Cardiac fibroblast (primary cell): ENCODE data around the gene LEUTX.

Experiments used
- DNase-seq, 2 donors: peaks; one replicate each; pipeline versions ENCODE4 v3.0.0 to v3.0.0-alpha.2; 2010; ENCODE audit warnings: low read depth in 2 of 2
- H3K4me3 ChIP-seq, 2 donors: replicated peaks in 1 of 2; 1 replicate in 1 of 2; 2 replicates in 1 of 2; pipeline ENCODE4 v1.5.1; 2011; ENCODE audit warnings: low read depth in 2 of 2, low read length in 2 of 2, mild to moderate bottlenecking in 2 of 2, moderate library complexity in 1 of 2
- CTCF ChIP-seq: IDR thresholded peaks from one replicate; pipeline ENCODE4 v1.5.1; 2011; ENCODE audit warnings: low read depth, mild to moderate bottlenecking, low read length, inconsistent platforms

Gene LEUTX

GRCh38 chr19:39827216-39827615 lies 48.6 kb downstream of the LEUTX start:
- DNase-seq: no peak
- no peak overlapping the region for H3K4me3 ChIP-seq
- TF ChIP-seq CTCF: no peak

- no peak for TF ChIP-seq CTCF
- no peak for DNase-seq
- no peak overlapping the region for H3K4me3 ChIP-seq
Observed at GRCh38 chr19:39828015-39828653, 49.5 kb downstream of the LEUTX start.

GRCh38 chr19:39828654-39829032 lies 50.0 kb downstream of the LEUTX start:
- TF ChIP-seq CTCF: no peak
- no peak for DNase-seq
- H3K4me3 ChIP-seq: no peak overlapping the region

- no peak for TF ChIP-seq CTCF
- DNase-seq: no peak
- no peak overlapping the region for H3K4me3 ChIP-seq
Observed at GRCh38 chr19:39829702-39830275, 51.1 kb downstream of the LEUTX start.

GRCh38 chr19:39830406-39830805 lies 51.8 kb downstream of the LEUTX start:
- no peak overlapping the region for H3K4me3 ChIP-seq
- TF ChIP-seq CTCF: no peak
- DNase-seq: no peak

GRCh38 chr19:39830847-39831246 lies 52.2 kb downstream of the LEUTX start:
- DNase-seq: no peak
- H3K4me3 ChIP-seq: no peak overlapping the region
- no peak for TF ChIP-seq CTCF

- no peak for TF ChIP-seq CTCF
- no peak for DNase-seq
- H3K4me3 ChIP-seq: no peak overlapping the region
Observed at GRCh38 chr19:39831679-39832078, 53.0 kb downstream of the LEUTX start.
